Measurements from ENCODE around the gene GPX4. TPM values are rescaled to one million over a fixed set of nuclear protein-coding genes. Genes with fewer than 3 reads are reported as not detected.

The GPX4 gene
- total and polyA plus RNA-seq, 9 of the 15 experiments (the other 6 are each of a cell fraction or from before 2014, with no cell fraction given) = 61.4 to 661 (median 349) TPM

DNA sequence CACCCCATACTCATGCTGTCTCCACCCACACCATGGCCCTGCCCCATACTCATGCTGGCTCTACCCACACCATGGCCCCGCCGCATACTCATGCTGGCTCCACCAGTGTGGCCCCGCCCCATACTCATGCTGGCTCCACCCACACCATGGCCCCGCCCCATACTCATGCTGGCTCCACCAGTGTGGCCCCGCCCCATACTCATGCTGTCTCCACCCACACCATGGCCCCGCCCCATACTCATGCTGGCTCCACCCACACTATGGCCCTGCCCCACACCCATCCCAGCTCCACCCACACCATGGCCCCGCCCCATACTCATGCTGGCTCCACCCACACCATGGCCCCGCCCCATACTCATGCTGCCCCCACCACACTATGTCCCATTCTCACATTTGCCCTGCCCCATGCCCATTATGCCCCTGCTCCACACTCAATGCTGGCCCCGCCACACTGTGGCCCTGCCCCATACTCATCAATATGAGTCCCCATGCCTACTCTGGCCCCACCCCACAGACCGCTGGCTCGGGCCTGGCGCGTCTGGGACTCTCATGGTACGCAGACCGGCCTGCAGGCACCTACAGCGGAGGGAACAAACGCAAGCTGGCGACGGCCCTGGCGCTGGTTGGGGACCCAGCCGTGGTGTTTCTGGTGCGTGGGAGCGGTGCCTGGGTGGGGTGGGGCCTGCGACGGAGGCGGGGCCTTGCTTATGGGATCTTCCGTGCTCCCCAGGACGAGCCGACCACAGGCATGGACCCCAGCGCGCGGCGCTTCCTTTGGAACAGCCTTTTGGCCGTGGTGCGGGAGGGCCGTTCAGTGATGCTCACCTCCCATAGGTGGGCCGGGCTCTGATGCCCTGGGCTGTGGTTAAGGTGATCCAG lies 40.5 kb upstream of the GPX4 start:
- peak; percentile 77 to 87 (median 82) for DNase-seq (ENCODE audit: extremely low read depth in 1 of 4, low spot score in 3 of 4)
- in situ Hi-C loops (cut with MboI) = no loop called here
- Histone ChIP-seq H3K4me1 (replicated peaks in 1 of 2; ENCODE audit: control insufficient read depth in 2 of 2, insufficient read depth in 2 of 2, low read length in 2 of 2) (peaks cover 9 to 68% of the 10 kb centered on the region in 2 experiments), H3K4me3 (no peak overlapping the region), H4K20me1 (replicated peaks; ENCODE audit: control insufficient read depth, insufficient read depth, low read length) (no peaks in the 10 kb centered on the region), H3K27me3 (ENCODE audit: control insufficient read depth in 2 of 2, insufficient read depth in 2 of 2, low read length in 2 of 2) (no peaks in the 10 kb centered on the region), H3K79me2 (ENCODE audit: control insufficient read depth, insufficient read depth, low read length) (no peaks in the 10 kb centered on the region), H3K27ac (ENCODE audit: extremely low read depth, low read depth, low read length) (peak overlapping the region; percentile 32; the same call in 1 of the 3 replicates), H3K9me3 (replicated peaks; ENCODE audit: control insufficient read depth, insufficient read depth, low read depth, low read length) (no peaks in the 10 kb centered on the region), H3K9me1 (ENCODE audit: control insufficient read depth, insufficient read depth, low read length) (no peaks in the 10 kb centered on the region), H3K4me2 (ENCODE audit: insufficient read depth, low read length) (no peak overlapping the region), H3K9ac (ENCODE audit: insufficient read depth in 1 of 2, low read depth in 2 of 2, low read length in 2 of 2) (no peak overlapping the region; a peak in 1 of 4 replicates), H3K36me3 (ENCODE audit: control insufficient read depth, insufficient read depth, low read length) (peaks cover 32% of the 10 kb centered on the region), H2AFZ (ENCODE audit: low read depth, low read length) (no peak overlapping the region)
- 61% methylated on average over 34 of the region's 37 CpGs for WGBS (ENCODE audit: insufficient coverage, low coverage, missing lambda C conversion rate)
- ATAC-seq = peak; percentile 57
- POLR2A ChIA-PET = interaction anchor here (1.1 kb wide), 1 partner anchor 9 kb away, joined by 4 read pairs; no protein-coding TSS in a partner anchor
- CTCF ChIA-PET (ENCODE audit: low intra/inter-chr PET ratio) = no interaction called here
- intact Hi-C loops (cut with micrococcal nuclease) = no loop called here
- peak; percentile 97 for FAIRE-seq
- BruUV-seq (replicated peaks) = no TSS peak
- no peak for TF ChIP-seq ZNF780A (CRISPR knock-in tag; IDR thresholded peaks at IDR 0.05)
- no peak for TF ChIP-seq SRSF1 (IDR thresholded peaks at IDR 0.05; ENCODE audit: low read depth, low read length)
- TF ChIP-seq PRMT5 (CRISPR knock-in tag; IDR thresholded peaks at IDR 0.05) = no peak
- no peak for TF ChIP-seq CCNT2 (IDR thresholded peaks at IDR 0.05; ENCODE audit: borderline replicate concordance, extremely low read depth, insufficient read length, low read depth, low read length)
- no peak for TF ChIP-seq ZNF146 (CRISPR knock-in tag; IDR thresholded peaks at IDR 0.05; ENCODE audit: unreplicated experiment)
- peak; percentile 56; the same call in 1 of the 2 replicates for TF ChIP-seq MBD2 (IDR thresholded peaks at IDR 0.05; ENCODE audit: borderline replicate concordance, low read depth)
- TF ChIP-seq, protein P1, sequence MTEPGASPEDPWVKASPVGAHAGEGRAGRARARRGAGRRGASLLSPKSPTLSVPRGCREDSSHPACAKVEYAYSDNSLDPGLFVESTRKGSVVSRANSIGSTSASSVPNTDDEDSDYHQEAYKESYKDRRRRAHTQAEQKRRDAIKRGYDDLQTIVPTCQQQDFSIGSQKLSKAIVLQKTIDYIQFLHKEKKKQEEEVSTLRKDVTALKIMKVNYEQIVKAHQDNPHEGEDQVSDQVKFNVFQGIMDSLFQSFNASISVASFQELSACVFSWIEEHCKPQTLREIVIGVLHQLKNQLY (CRISPR knock-in tag; conservative IDR thresholded peaks at IDR 0.05) = no peak
- TF ChIP-seq HDGF (IDR thresholded peaks at IDR 0.05) = 0 out of 2 replicates have a peak, but pooled peaks have one; percentile 55
- no peak for TF ChIP-seq ZC3H11A (IDR thresholded peaks at IDR 0.05; ENCODE audit: low read depth, low read length)
- no peak for TF ChIP-seq ZNF175 (CRISPR knock-in tag; IDR thresholded peaks at IDR 0.05; ENCODE audit: low read depth)
- TF ChIP-seq RBM15 (IDR thresholded peaks at IDR 0.05; ENCODE audit: insufficient read depth, low read length) = no peak
- TF ChIP-seq, protein P2, sequence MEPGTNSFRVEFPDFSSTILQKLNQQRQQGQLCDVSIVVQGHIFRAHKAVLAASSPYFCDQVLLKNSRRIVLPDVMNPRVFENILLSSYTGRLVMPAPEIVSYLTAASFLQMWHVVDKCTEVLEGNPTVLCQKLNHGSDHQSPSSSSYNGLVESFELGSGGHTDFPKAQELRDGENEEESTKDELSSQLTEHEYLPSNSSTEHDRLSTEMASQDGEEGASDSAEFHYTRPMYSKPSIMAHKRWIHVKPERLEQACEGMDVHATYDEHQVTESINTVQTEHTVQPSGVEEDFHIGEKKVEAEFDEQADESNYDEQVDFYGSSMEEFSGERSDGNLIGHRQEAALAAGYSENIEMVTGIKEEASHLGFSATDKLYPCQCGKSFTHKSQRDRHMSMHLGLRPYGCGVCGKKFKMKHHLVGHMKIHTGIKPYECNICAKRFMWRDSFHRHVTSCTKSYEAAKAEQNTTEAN (CRISPR knock-in tag; IDR thresholded peaks at IDR 0.05) = no peak
- no peak for TF ChIP-seq RAD21 (CRISPR knock-in tag; conservative IDR thresholded peaks at IDR 0.05 in 1 of 2, IDR thresholded peaks at IDR 0.05 in 1 of 2)
- peak; percentile 14; the same call in 1 of the 2 replicates for TF ChIP-seq CREM (IDR thresholded peaks at IDR 0.05; ENCODE audit: low read depth)
- no peak for TF ChIP-seq CBFA2T2 (conservative IDR thresholded peaks at IDR 0.05)
- TF ChIP-seq RBFOX2 (IDR thresholded peaks at IDR 0.05; ENCODE audit: low read depth, low read length) = peak; percentile 50
- TF ChIP-seq, protein P3, sequence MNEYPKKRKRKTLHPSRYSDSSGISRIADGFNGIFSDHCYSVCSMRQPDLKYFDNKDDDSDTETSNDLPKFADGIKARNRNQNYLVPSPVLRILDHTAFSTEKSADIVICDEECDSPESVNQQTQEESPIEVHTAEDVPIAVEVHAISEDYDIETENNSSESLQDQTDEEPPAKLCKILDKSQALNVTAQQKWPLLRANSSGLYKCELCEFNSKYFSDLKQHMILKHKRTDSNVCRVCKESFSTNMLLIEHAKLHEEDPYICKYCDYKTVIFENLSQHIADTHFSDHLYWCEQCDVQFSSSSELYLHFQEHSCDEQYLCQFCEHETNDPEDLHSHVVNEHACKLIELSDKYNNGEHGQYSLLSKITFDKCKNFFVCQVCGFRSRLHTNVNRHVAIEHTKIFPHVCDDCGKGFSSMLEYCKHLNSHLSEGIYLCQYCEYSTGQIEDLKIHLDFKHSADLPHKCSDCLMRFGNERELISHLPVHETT (CRISPR knock-in tag; conservative IDR thresholded peaks at IDR 0.05 in 1 of 2, IDR thresholded peaks at IDR 0.05 in 1 of 2) = no peak
